Caco-2 (cell line): ENCODE data around the gene CDC42SE2. TPM values are rescaled to one million over a fixed set of nuclear protein-coding genes. Genes with fewer than 3 reads are reported as not detected.

ENCODE experiments used
- BruUV-seq: library from RNA; stranded (reverse); fragments of 400-500 nt; replicated peaks from 2 replicates; lab custom pipeline; 2021; lab: Mats Ljungman, UMichigan
- CTCF ChIA-PET: fragments of 300-600 bp; sonication (Branson Sonifier 250); formaldehyde crosslinking; loops from one replicate; lab custom pipeline; 2022; ENCODE audit warnings: antibody characterized with exemption; lab: Charles Lee
- POLR2A ChIA-PET: fragments of 300-600 bp; sonication (Branson Sonifier 250); formaldehyde crosslinking; loops from one replicate; lab custom pipeline; 2022; ENCODE audit warnings: antibody characterized with exemption; lab: Charles Lee
- DNase-seq, 2 experiments: peaks; one replicate each; pipeline versions ENCODE4 v3.0.0 to v3.0.0-alpha.2; 2020 to 2022
- H3K27me3 ChIP-seq: replicated peaks from 2 replicates; pipeline ENCODE4 v1.6.0; 2011; ENCODE audit warnings: low read length; ENCODE audit not compliant: control insufficient read depth, insufficient read depth
- H3K36me3 ChIP-seq: 2 replicates; pipeline ENCODE4 v1.5.1; 2011; ENCODE audit warnings: low read length; ENCODE audit not compliant: control insufficient read depth, insufficient read depth
- H3K4me1 ChIP-seq: fragments of 250-450 bp; sonication (Bioruptor Pico); 2 replicates; pipeline ENCODE4 v1.5.1; 2020; ENCODE audit warnings: mild to moderate bottlenecking
- H3K4me3 ChIP-seq: 2 replicates; pipeline ENCODE4 v1.5.1; 2011; ENCODE audit warnings: low read depth, mild to moderate bottlenecking, control low read depth, low read length
- H3K9me3 ChIP-seq: fragments of 250-450 bp; sonication (Bioruptor Pico); 2 replicates; pipeline ENCODE4 v1.5.1; 2020; ENCODE audit warnings: mild to moderate bottlenecking, moderate library complexity
- H3K27ac Mint-ChIP-seq: one replicate; pipeline ENCODE4 v1.8.0; 2022; ENCODE audit warnings: mixed read lengths; ENCODE audit not compliant: unreplicated experiment
- H3K27me3 Mint-ChIP-seq: one replicate; pipeline ENCODE4 v1.8.0; 2022; ENCODE audit warnings: mixed read lengths; ENCODE audit not compliant: insufficient read depth, unreplicated experiment
- H3K36me3 Mint-ChIP-seq: one replicate; pipeline ENCODE4 v1.8.0; 2022; ENCODE audit warnings: mild to moderate bottlenecking, mixed read lengths; ENCODE audit not compliant: insufficient read depth, unreplicated experiment
- H3K4me1 Mint-ChIP-seq: one replicate; pipeline ENCODE4 v1.8.0; 2022; ENCODE audit warnings: low read depth, mixed read lengths; ENCODE audit not compliant: unreplicated experiment
- H3K4me3 Mint-ChIP-seq: one replicate; pipeline ENCODE4 v1.8.0; 2022; ENCODE audit warnings: mild to moderate bottlenecking, moderate library complexity, mixed read lengths; ENCODE audit not compliant: unreplicated experiment
- H3K9me3 Mint-ChIP-seq: one replicate; pipeline ENCODE4 v1.8.0; 2022; ENCODE audit warnings: mixed read lengths; ENCODE audit not compliant: unreplicated experiment
- CTCF ChIP-seq, 2 experiments: fragments of 200-600 bp in 1 of 2; IDR thresholded peaks; 1 replicate in 1 of 2; 2 replicates in 1 of 2; pipeline versions ENCODE4 v1.5.1 to v1.8.0; 2011 to 2022; ENCODE audit warnings: antibody characterized with exemption in 1 of 2, control low read depth in 1 of 2, inconsistent platforms in 1 of 2, low read depth in 1 of 2, low read length in 1 of 2, mild to moderate bottlenecking in 1 of 2, moderate library complexity in 1 of 2; ENCODE audit not compliant: insufficient read depth in 1 of 2, severe bottlenecking in 1 of 2, unreplicated experiment in 1 of 2
- intact Hi-C: fragments of 100-400 bp; cut with micrococcal nuclease; formaldehyde crosslinking; loops from one replicate; pipeline ENCODE4 v1.10.0; 2022; ENCODE audit not compliant: unreplicated experiment
- total RNA-seq: library from RNA; stranded (reverse); gene quantifications from 2 replicates; pipeline ENCODE4 v1.2.3, GENCODE V29; 2022

CDC42SE2 gene
- total RNA-seq, 1 experiment from 2014 or later, result 39.4 TPM

- Histone ChIP-seq H3K4me1 (no peaks in the 10 kb centered on the region), H3K9me3 (peaks cover 11% of the 10 kb centered on the region; the same call in 1 of the 2 replicates), H3K36me3 (no peaks in the 10 kb centered on the region), H3K27me3 (no peaks in the 10 kb centered on the region), H3K4me3 (no peak overlapping the region)
- Mint-ChIP-seq H3K27me3 (no peaks in the 10 kb centered on the region), H3K9me3 (no peaks in the 10 kb centered on the region), H3K4me1 (no peaks in the 10 kb centered on the region), H3K27ac (no peak overlapping the region), H3K4me3 (no peak overlapping the region), H3K36me3 (no peaks in the 10 kb centered on the region)
- DNase-seq, result no peak
- TF ChIP-seq CTCF (IDR thresholded peaks at IDR 0.05; ENCODE audit: insufficient read depth in 1 of 2, low read depth in 1 of 2, low read length in 1 of 2, severe bottlenecking in 1 of 2, unreplicated experiment in 1 of 2), result no peak
- CTCF ChIA-PET, result no interaction called here
- intact Hi-C loops, result no loop called here
- no TSS peak for BruUV-seq
- POLR2A ChIA-PET, result no interaction called here
Observed at GRCh38 chr5:131245948-131246347, 17.9 kb upstream of the CDC42SE2 start.

- Mint-ChIP-seq H3K4me3 (no peak overlapping the region), H3K4me1 (no peaks in the 10 kb centered on the region), H3K27me3 (no peaks in the 10 kb centered on the region), H3K27ac (no peak overlapping the region), H3K9me3 (no peaks in the 10 kb centered on the region), H3K36me3 (no peaks in the 10 kb centered on the region)
- Histone ChIP-seq H3K4me3 (no peak overlapping the region), H3K27me3 (no peaks in the 10 kb centered on the region), H3K4me1 (no peaks in the 10 kb centered on the region), H3K36me3 (no peaks in the 10 kb centered on the region), H3K9me3 (peaks cover 11% of the 10 kb centered on the region; the same call in 1 of the 2 replicates)
- DNase-seq, result no peak
- BruUV-seq, result no TSS peak
- no peak for TF ChIP-seq CTCF (IDR thresholded peaks at IDR 0.05; ENCODE audit: insufficient read depth in 1 of 2, low read depth in 1 of 2, low read length in 1 of 2, severe bottlenecking in 1 of 2, unreplicated experiment in 1 of 2)
- ChIA-PET POLR2A (no interaction called here), CTCF (interaction anchor here (0.7 kb wide), 1 partner anchor 96 kb away, joined by 3 read pairs; no protein-coding TSS in a partner anchor)
- intact Hi-C loops, result no loop called here
Observed at GRCh38 chr5:131246504-131246903, 17.3 kb upstream of the CDC42SE2 start.

- Histone ChIP-seq H3K4me3 (no peak overlapping the region), H3K9me3 (peaks cover 6% of the 10 kb centered on the region; the same call in 1 of the 2 replicates), H3K27me3 (no peaks in the 10 kb centered on the region), H3K36me3 (no peaks in the 10 kb centered on the region), H3K4me1 (no peaks in the 10 kb centered on the region)
- TF ChIP-seq CTCF (IDR thresholded peaks at IDR 0.05; ENCODE audit: insufficient read depth in 1 of 2, low read depth in 1 of 2, low read length in 1 of 2, severe bottlenecking in 1 of 2, unreplicated experiment in 1 of 2), result no peak
- H3K4me3 Mint-ChIP-seq, result no peak overlapping the region
- ChIA-PET CTCF (no interaction called here), POLR2A (no interaction called here)
- no peaks in the 10 kb centered on the region for H3K9me3 Mint-ChIP-seq
- H3K36me3 Mint-ChIP-seq, result no peaks in the 10 kb centered on the region
- H3K27me3 Mint-ChIP-seq, result no peaks in the 10 kb centered on the region
- no peaks in the 10 kb centered on the region for H3K4me1 Mint-ChIP-seq
- BruUV-seq, result no TSS peak
- DNase-seq, result no peak
- intact Hi-C loops, result no loop called here
- no peak overlapping the region for H3K27ac Mint-ChIP-seq
Observed at GRCh38 chr5:131250751-131251475, 12.9 kb upstream of the CDC42SE2 start.
